H9 (cell line): ENCODE data around the gene ATP7B. TPM values are rescaled to one million over a fixed set of nuclear protein-coding genes. Genes with fewer than 3 reads are reported as not detected.

Source experiments
- DNase-seq: peaks from one replicate; pipeline ENCODE4 v3.0.0-alpha.2; 2017
- H2AFZ ChIP-seq: one replicate; pipeline ENCODE4 v1.6.1; 2013; ENCODE audit warnings: mild to moderate bottlenecking, low read length, control low read depth, moderate library complexity
- H2AK5ac ChIP-seq: 2 replicates; pipeline ENCODE4 v1.6.1; 2013; ENCODE audit warnings: low read length, control low read depth, mixed read lengths; ENCODE audit not compliant: insufficient read length
- H2BK120ac ChIP-seq: one replicate; pipeline ENCODE4 v1.6.1; 2013; ENCODE audit warnings: low read depth, mild to moderate bottlenecking, low read length, control low read depth, inconsistent platforms; ENCODE audit not compliant: poor library complexity, severe bottlenecking
- H2BK12ac ChIP-seq: 2 replicates; pipeline ENCODE4 v1.6.1; 2013; ENCODE audit warnings: low read length, control low read depth, mixed read lengths, low read depth; ENCODE audit not compliant: insufficient read length
- H2BK15ac ChIP-seq: 2 replicates; pipeline ENCODE4 v1.6.1; 2013; ENCODE audit warnings: low read depth, low read length, control low read depth
- H2BK20ac ChIP-seq: one replicate; pipeline ENCODE4 v1.6.1; 2013; ENCODE audit warnings: low read depth, mild to moderate bottlenecking, low read length, control low read depth, inconsistent platforms; ENCODE audit not compliant: poor library complexity, severe bottlenecking
- H2BK5ac ChIP-seq: 2 replicates; pipeline ENCODE4 v1.6.1; 2013; ENCODE audit warnings: low read length, control low read depth, mixed read lengths; ENCODE audit not compliant: insufficient read length
- H3K14ac ChIP-seq: 2 replicates; pipeline ENCODE4 v1.6.1; 2013; ENCODE audit warnings: low read length, control low read depth; ENCODE audit not compliant: insufficient read depth
- H3K18ac ChIP-seq: 2 replicates; pipeline ENCODE4 v1.6.1; 2013; ENCODE audit warnings: low read depth, mild to moderate bottlenecking, mixed read lengths, low read length, control low read depth; ENCODE audit not compliant: insufficient read length
- H3K23ac ChIP-seq: 2 replicates; pipeline ENCODE4 v1.6.1; 2013; ENCODE audit warnings: low read length, control low read depth, mixed read lengths, low read depth; ENCODE audit not compliant: insufficient read length
- H3K23me2 ChIP-seq: 2 replicates; pipeline ENCODE4 v1.6.1; 2013; ENCODE audit warnings: low read depth, mild to moderate bottlenecking, mixed read lengths, low read length, control low read depth; ENCODE audit not compliant: insufficient read length, poor library complexity, severe bottlenecking
- H3K27ac ChIP-seq: 2 replicates; pipeline ENCODE4 v1.5.1; 2013; ENCODE audit warnings: low read length, control low read depth, mixed read lengths, low read depth; ENCODE audit not compliant: insufficient read length
- H3K27me3 ChIP-seq: 2 replicates; pipeline ENCODE4 v1.6.1; 2013; ENCODE audit warnings: low read length, control low read depth, inconsistent platforms; ENCODE audit not compliant: insufficient read depth
- H3K4ac ChIP-seq: 2 replicates; pipeline ENCODE4 v1.6.1; 2013; ENCODE audit warnings: low read depth, mild to moderate bottlenecking, control low read depth, inconsistent platforms, low read length, moderate library complexity
- H3K4me1 ChIP-seq: 2 replicates; pipeline ENCODE4 v1.6.1; 2013; ENCODE audit warnings: low read length, control low read depth, inconsistent platforms; ENCODE audit not compliant: insufficient read depth
- H3K4me2 ChIP-seq: 2 replicates; pipeline ENCODE4 v1.6.1; 2013; ENCODE audit warnings: low read length, control low read depth, mixed read lengths; ENCODE audit not compliant: insufficient read length, insufficient read depth
- H3K56ac ChIP-seq: 2 replicates; pipeline ENCODE4 v1.6.1; 2013; ENCODE audit warnings: low read depth, mild to moderate bottlenecking, mixed read lengths, low read length, control low read depth; ENCODE audit not compliant: insufficient read length
- H3K79me1 ChIP-seq: 2 replicates; pipeline ENCODE4 v1.6.1; 2013; ENCODE audit warnings: low read depth, mild to moderate bottlenecking, moderate library complexity, low read length, control low read depth, inconsistent platforms; ENCODE audit not compliant: insufficient read depth, poor library complexity, severe bottlenecking
- H3K79me2 ChIP-seq: 2 replicates; pipeline ENCODE4 v1.6.1; 2013; ENCODE audit warnings: low read length, control low read depth, inconsistent platforms; ENCODE audit not compliant: insufficient read depth
- H3K9ac ChIP-seq: 2 replicates; pipeline ENCODE4 v1.6.1; 2013; ENCODE audit warnings: low read length, control low read depth, mixed read lengths; ENCODE audit not compliant: insufficient read length; ENCODE audit errors: extremely low read depth
- H3K9me3 ChIP-seq: one replicate; pipeline ENCODE4 v1.6.1; 2013; ENCODE audit warnings: low read depth, low read length, inconsistent platforms; ENCODE audit not compliant: control insufficient read depth
- H3T11ph ChIP-seq: one replicate; pipeline ENCODE4 v1.6.1; 2013; ENCODE audit warnings: mild to moderate bottlenecking, low read length, control low read depth, inconsistent platforms
- H4K20me1 ChIP-seq: one replicate; pipeline ENCODE4 v1.6.1; 2013; ENCODE audit not compliant: control insufficient read depth, insufficient read length, insufficient read depth
- H4K5ac ChIP-seq: 2 replicates; pipeline ENCODE4 v1.6.1; 2013; ENCODE audit warnings: low read depth, mild to moderate bottlenecking, mixed read lengths, low read length, control low read depth; ENCODE audit not compliant: insufficient read length
- H4K8ac ChIP-seq: replicated peaks from 2 replicates; pipeline ENCODE4 v1.6.1; 2013; ENCODE audit warnings: low read length, control low read depth, mixed read lengths, low read depth; ENCODE audit not compliant: insufficient read length
- H4K91ac ChIP-seq: 2 replicates; pipeline ENCODE4 v1.6.1; 2013; ENCODE audit warnings: low read depth, mild to moderate bottlenecking, moderate library complexity, mixed read lengths, low read length, control low read depth; ENCODE audit not compliant: insufficient read length
- H3K27ac Mint-ChIP-seq, 3 experiments: 2 replicates in 2 of 3; 3 replicates in 1 of 3; pipeline ENCODE4 v1.8.0; 2020 to 2021; ENCODE audit warnings: mixed read lengths in 3 of 3, mild to moderate bottlenecking in 1 of 3, moderate library complexity in 1 of 3
- H3K27me3 Mint-ChIP-seq: 2 replicates; pipeline ENCODE4 v1.8.0; 2021; ENCODE audit warnings: low read depth, mild to moderate bottlenecking, moderate library complexity, mixed read lengths
- H3K36me3 Mint-ChIP-seq, 3 experiments: 2 replicates in 2 of 3; 3 replicates in 1 of 3; pipeline ENCODE4 v1.8.0; 2020 to 2021; ENCODE audit warnings: low read depth in 3 of 3, mixed read lengths in 3 of 3; ENCODE audit not compliant: insufficient read depth in 1 of 3
- H3K4me1 Mint-ChIP-seq, 2 experiments: 2 replicates each; pipeline ENCODE4 v1.8.0; 2020; ENCODE audit warnings: mixed read lengths in 2 of 2
- H3K4me3 Mint-ChIP-seq, 2 experiments: 2 replicates in 1 of 2; 3 replicates in 1 of 2; pipeline ENCODE4 v1.8.0; 2020 to 2021; ENCODE audit warnings: mild to moderate bottlenecking in 2 of 2, mixed read lengths in 2 of 2, moderate library complexity in 1 of 2
- H3K9me3 Mint-ChIP-seq, 2 experiments: 2 replicates in 1 of 2; 3 replicates in 1 of 2; pipeline ENCODE4 v1.8.0; 2020; ENCODE audit warnings: mild to moderate bottlenecking in 2 of 2, mixed read lengths in 2 of 2, moderate library complexity in 1 of 2
- CTCF ChIP-seq: fragments of 200-600 bp; sonication (generic); conservative IDR thresholded peaks from 3 replicates; pipeline ENCODE4 v1.8.0; 2021; ENCODE audit warnings: antibody characterized with exemption, mild to moderate bottlenecking
- WGBS: extraction: QIAGEN DNeasy Blood & Tissue Kit; methylation state at CpG from one replicate; pipeline ENCODE4 v1.1.7; 2013; ENCODE audit warnings: missing lambda C conversion rate, low lambda C conversion rate, mixed read lengths; ENCODE audit not compliant: insufficient read length; ENCODE audit errors: extremely low coverage; 5-methylcytosine and 5-hydroxymethylcytosine counted together
- total RNA-seq: library from RNA; stranded (reverse); gene quantifications from 2 replicates; pipeline ENCODE4 v1.2.1, GENCODE V29; 2021

Gene ATP7B
- total RNA-seq, 1 experiment from 2014 or later: 5.8 TPM

DNA sequence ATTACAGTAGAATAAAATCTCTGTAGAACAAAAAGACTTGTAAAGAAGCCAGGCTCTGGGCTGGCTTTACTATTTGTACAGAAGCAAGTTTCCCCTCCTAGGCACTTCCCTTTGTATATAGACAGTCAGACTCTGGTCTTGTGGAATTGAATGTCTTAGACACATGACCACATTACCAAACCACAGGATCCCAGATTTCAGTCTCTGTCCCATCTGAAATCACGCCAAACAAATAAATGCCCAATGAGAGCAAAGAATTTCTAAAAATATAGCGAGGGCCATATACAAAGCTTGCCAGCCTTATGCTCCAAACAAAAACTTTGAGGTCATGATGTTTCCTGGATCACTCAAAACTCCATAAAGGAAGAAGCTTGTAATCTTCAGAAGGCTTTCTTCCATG is 125.6 kb downstream of the ATP7B start:
- no peak overlapping the region for H4K91ac ChIP-seq
- H3K27me3 ChIP-seq: no peaks in the 10 kb centered on the region
- H3K27ac Mint-ChIP-seq: no peak overlapping the region
- peaks cover 0 to 3% (median 0%) of the 10 kb centered on the region in 3 experiments; a peak in 1 of 7 replicates for H3K36me3 Mint-ChIP-seq
- no peaks in the 10 kb centered on the region for H3K79me2 ChIP-seq
- H3T11ph ChIP-seq: no peak overlapping the region
- H3K9me3 ChIP-seq: no peaks in the 10 kb centered on the region
- no peak overlapping the region for H3K14ac ChIP-seq
- no peak overlapping the region for H2BK5ac ChIP-seq
- H3K9me3 Mint-ChIP-seq: peaks cover 2 to 4% of the 10 kb centered on the region in 2 experiments; a peak in 2 of 5 replicates
- no CpG with 5 or more reads among the region's 2 CpGs for WGBS
- H3K27me3 Mint-ChIP-seq: peaks cover 2% of the 10 kb centered on the region
- H3K4me3 Mint-ChIP-seq: no peak overlapping the region
- no peak overlapping the region for H2AK5ac ChIP-seq
- no peak for DNase-seq
- no peak overlapping the region for H3K56ac ChIP-seq
- no peak overlapping the region for H3K4ac ChIP-seq
- H4K8ac ChIP-seq: no peak overlapping the region
- H2BK15ac ChIP-seq: no peak overlapping the region
- H3K23ac ChIP-seq: no peak overlapping the region
- H4K5ac ChIP-seq: no peak overlapping the region
- no peak overlapping the region for H2BK120ac ChIP-seq
- TF ChIP-seq CTCF: no peak
- no peak overlapping the region for H2BK20ac ChIP-seq
- H2BK12ac ChIP-seq: no peak overlapping the region
- peaks cover 4 to 6% of the 10 kb centered on the region in 2 experiments; a peak in 2 of 4 replicates for H3K4me1 Mint-ChIP-seq
- no peak overlapping the region for H3K18ac ChIP-seq
- no peaks in the 10 kb centered on the region for H3K79me1 ChIP-seq
- H3K4me1 ChIP-seq: no peaks in the 10 kb centered on the region
- no peak overlapping the region for H3K9ac ChIP-seq
- H3K23me2 ChIP-seq: no peaks in the 10 kb centered on the region
- no peak overlapping the region for H3K27ac ChIP-seq
- H4K20me1 ChIP-seq: no peaks in the 10 kb centered on the region
- no peak overlapping the region for H3K4me2 ChIP-seq
- no peak overlapping the region for H2AFZ ChIP-seq
